Stimulated activated CD8-positive, alpha-beta memory T cell treated with anti-CD3 and anti-CD28 coated beads, Interleukin-15, amount 100 ng/mL, for 24 hours (primary cell): ENCODE measurements around the gene SLC22A5.
"Not testable (repeated sequence)": the region's sequence is repeated elsewhere in the genome, so short reads cannot be mapped to it uniquely, and the experiment has no call there.

Source experiments
- DNase-seq: peaks from one replicate; pipeline ENCODE4 v3.0.0-alpha.2; 2020; ENCODE audit warnings: low read depth

Gene SLC22A5

GRCh38 chr5:132388244-132389050 lies 18.9 kb downstream of the SLC22A5 start:
- DNase-seq, result no peak

GRCh38 chr5:132389051-132389331 lies 19.5 kb downstream of the SLC22A5 start:
- DNase-seq, result no peak

GRCh38 chr5:132389585-132390286 lies 20.2 kb downstream of the SLC22A5 start:
- DNase-seq, result no peak

GRCh38 chr5:132391247-132391646 lies 21.7 kb downstream of the SLC22A5 start:
- DNase-seq, result no peak

GRCh38 chr5:132391870-132392269 lies 22.4 kb downstream of the SLC22A5 start:
- no peak for DNase-seq

GRCh38 chr5:132392411-132392810 lies 22.9 kb downstream of the SLC22A5 start:
- DNase-seq, result no peak

- DNase-seq, result no peak
Observed at GRCh38 chr5:132392978-132393825, 23.7 kb downstream of the SLC22A5 start.

GRCh38 chr5:132394667-132395259 lies 25.3 kb downstream of the SLC22A5 start:
- no peak for DNase-seq

- no peak for DNase-seq
Observed at GRCh38 chr5:132396589-132397031, 27.1 kb downstream of the SLC22A5 start.

- DNase-seq, result no peak
Observed at GRCh38 chr5:132397224-132397623, 27.7 kb downstream of the SLC22A5 start.

- not testable (repeated sequence) for DNase-seq
Observed at GRCh38 chr5:132397936-132398675, 28.6 kb downstream of the SLC22A5 start.

- not testable (repeated sequence) for DNase-seq
Observed at GRCh38 chr5:132404041-132404440, 34.5 kb downstream of the SLC22A5 start.

- no peak for DNase-seq
Observed at GRCh38 chr5:132405646-132406045, 36.1 kb downstream of the SLC22A5 start.

- DNase-seq, result no peak
Observed at GRCh38 chr5:132406144-132406783, 36.8 kb downstream of the SLC22A5 start.

GRCh38 chr5:132407970-132408369 lies 38.5 kb downstream of the SLC22A5 start:
- DNase-seq, result no peak

- no peak for DNase-seq
Observed at GRCh38 chr5:132408456-132408855, 38.9 kb downstream of the SLC22A5 start.

- no peak for DNase-seq
Observed at GRCh38 chr5:132408965-132409364, 39.5 kb downstream of the SLC22A5 start.

GRCh38 chr5:132410451-132411303 lies 41.2 kb downstream of the SLC22A5 start:
- peak; percentile 60 for DNase-seq

- DNase-seq, result no peak
Observed at GRCh38 chr5:132411304-132412013, 41.9 kb downstream of the SLC22A5 start.
